Smooth muscle cell (in vitro differentiated cells): ENCODE results near the gene POLR3H. TPM values are rescaled to one million over a fixed set of nuclear protein-coding genes. Genes with fewer than 3 reads are reported as not detected.

ENCODE experiments used
- DNase-seq: peaks from one replicate; lab custom pipeline; 2025; ENCODE audit not compliant: unreplicated experiment; lab: John Stamatoyannopoulos, UW
- H2AFZ ChIP-seq: fragments of 200-600 bp; sonication (generic); 2 replicates; pipeline ENCODE4 v1.6.0; 2016; ENCODE audit warnings: antibody characterized with exemption, low read depth, mild to moderate bottlenecking
- H3F3A ChIP-seq: fragments of 200-600 bp; sonication (generic); 2 replicates; pipeline ENCODE4 v1.6.0; 2017; ENCODE audit warnings: antibody characterized with exemption, low read depth
- H3K27ac ChIP-seq: fragments of 200-600 bp; sonication (generic); 2 replicates; pipeline ENCODE4 v1.5.1; 2016; ENCODE audit warnings: low read depth, mild to moderate bottlenecking
- H3K27me3 ChIP-seq: fragments of 200-600 bp; sonication (generic); 2 replicates; pipeline ENCODE4 v1.6.1; 2016; ENCODE audit warnings: low read depth, mild to moderate bottlenecking
- H3K36me3 ChIP-seq: fragments of 200-600 bp; sonication (generic); 2 replicates; pipeline ENCODE4 v1.5.1; 2016; ENCODE audit warnings: low read depth
- H3K4me1 ChIP-seq: fragments of 200-600 bp; sonication (generic); 2 replicates; pipeline ENCODE4 v1.5.1; 2016; ENCODE audit warnings: low read depth
- H3K4me2 ChIP-seq: fragments of 200-600 bp; sonication (generic); 2 replicates; pipeline ENCODE4 v1.6.0; 2016; ENCODE audit warnings: mild to moderate bottlenecking
- H3K4me3 ChIP-seq: fragments of 200-600 bp; sonication (generic); 2 replicates; pipeline ENCODE4 v1.5.1; 2016; ENCODE audit warnings: mild to moderate bottlenecking
- H3K79me2 ChIP-seq: fragments of 200-600 bp; sonication (generic); 2 replicates; pipeline ENCODE4 v1.6.0; 2016; ENCODE audit warnings: low read depth, mild to moderate bottlenecking
- H3K9ac ChIP-seq: fragments of 200-600 bp; sonication (generic); 2 replicates; pipeline ENCODE4 v1.6.0; 2016; ENCODE audit warnings: low read depth
- H3K9me3 ChIP-seq: fragments of 200-600 bp; sonication (generic); replicated peaks from 2 replicates; pipeline ENCODE4 v1.5.1; 2016; ENCODE audit warnings: low read depth
- H4K20me1 ChIP-seq: fragments of 200-600 bp; sonication (generic); 2 replicates; pipeline ENCODE4 v1.6.0; 2016; ENCODE audit warnings: low read depth
- WGBS: methylation state at CpG from one replicate; pipeline ENCODE4 v1.1.7; 2016; ENCODE audit warnings: low lambda C conversion rate; 5-methylcytosine and 5-hydroxymethylcytosine counted together
- polyA plus RNA-seq: library from polyadenylated mRNA; unstranded; fragments of >200 nt; fragmentation: Nextera tagmentation; extraction: Ambion mirVana; gene quantifications from 2 replicates; pipeline ENCODE4 v1.2.1, GENCODE V29; 2016
- total RNA-seq: library from RNA; depleted of rRNA; stranded (reverse); fragments of >200 nt; gene quantifications from 2 replicates; pipeline ENCODE4 v1.2.3, GENCODE V29; 2014
- TF ChIP-seq, protein P1 (sequence below): fragments of 200-600 bp; sonication (generic); IDR thresholded peaks from 2 replicates; pipeline ENCODE4 v1.5.1; 2017; ENCODE audit warnings: borderline replicate concordance, mild to moderate bottlenecking, antibody characterized with exemption; ENCODE audit not compliant: insufficient read depth, poor library complexity, severe bottlenecking

POLR3H gene
- total and polyA plus RNA-seq, 2 experiments from 2014 or later = 12.1 to 20.3 TPM

DNA sequence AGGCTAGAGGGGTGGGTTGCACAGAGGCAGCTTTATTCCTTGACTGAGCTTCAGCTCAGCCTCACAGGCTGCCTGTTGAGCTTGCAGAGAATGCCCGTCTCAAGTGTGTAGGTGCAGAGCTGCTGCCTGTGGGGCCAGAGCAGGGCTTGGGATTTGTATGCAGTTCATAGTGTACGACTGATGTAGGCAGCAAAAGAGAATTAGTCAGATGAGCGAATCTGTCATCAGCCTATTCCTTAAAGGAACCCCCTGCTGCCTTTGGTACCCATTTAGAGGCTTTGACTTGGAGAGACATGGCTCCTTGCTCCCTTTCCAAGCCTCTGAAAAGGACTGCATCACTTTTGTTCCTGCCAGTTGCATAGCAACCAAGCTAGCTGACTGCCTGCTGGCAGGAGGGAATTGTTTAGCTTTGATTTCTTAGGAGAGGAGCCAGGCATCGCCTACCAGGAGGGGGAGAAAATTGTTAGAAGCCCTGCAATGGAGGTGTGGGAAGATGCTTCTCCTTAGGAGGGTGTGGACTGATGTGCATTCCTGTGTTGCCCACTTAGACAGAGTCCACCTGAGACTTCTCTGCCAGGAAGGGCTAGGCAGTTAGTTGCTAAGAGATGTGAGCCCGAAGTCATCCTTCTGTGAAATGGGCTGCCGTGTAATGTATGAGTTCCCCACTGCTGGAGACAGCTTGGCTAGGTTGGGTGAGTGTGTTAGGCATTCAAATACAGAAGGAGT, 64.4 kb downstream of the POLR3H start:
- Histone ChIP-seq H3F3A (peaks cover 18% of the 10 kb centered on the region), H3K9me3 (no peaks in the 10 kb centered on the region), H3K27me3 (no peaks in the 10 kb centered on the region), H3K4me3 (no peak overlapping the region), H2AFZ (no peak overlapping the region), H3K27ac (peak overlapping the region; percentile 28), H4K20me1 (peaks cover 100% of the 10 kb centered on the region), H3K4me1 (peaks cover 32% of the 10 kb centered on the region), H3K9ac (no peak overlapping the region), H3K79me2 (peaks cover 81% of the 10 kb centered on the region), H3K4me2 (no peak overlapping the region), H3K36me3 (no peaks in the 10 kb centered on the region)
- WGBS = 71% methylated on average over 6 of the region's 6 CpGs
- DNase-seq = no peak
- TF ChIP-seq, protein P1, sequence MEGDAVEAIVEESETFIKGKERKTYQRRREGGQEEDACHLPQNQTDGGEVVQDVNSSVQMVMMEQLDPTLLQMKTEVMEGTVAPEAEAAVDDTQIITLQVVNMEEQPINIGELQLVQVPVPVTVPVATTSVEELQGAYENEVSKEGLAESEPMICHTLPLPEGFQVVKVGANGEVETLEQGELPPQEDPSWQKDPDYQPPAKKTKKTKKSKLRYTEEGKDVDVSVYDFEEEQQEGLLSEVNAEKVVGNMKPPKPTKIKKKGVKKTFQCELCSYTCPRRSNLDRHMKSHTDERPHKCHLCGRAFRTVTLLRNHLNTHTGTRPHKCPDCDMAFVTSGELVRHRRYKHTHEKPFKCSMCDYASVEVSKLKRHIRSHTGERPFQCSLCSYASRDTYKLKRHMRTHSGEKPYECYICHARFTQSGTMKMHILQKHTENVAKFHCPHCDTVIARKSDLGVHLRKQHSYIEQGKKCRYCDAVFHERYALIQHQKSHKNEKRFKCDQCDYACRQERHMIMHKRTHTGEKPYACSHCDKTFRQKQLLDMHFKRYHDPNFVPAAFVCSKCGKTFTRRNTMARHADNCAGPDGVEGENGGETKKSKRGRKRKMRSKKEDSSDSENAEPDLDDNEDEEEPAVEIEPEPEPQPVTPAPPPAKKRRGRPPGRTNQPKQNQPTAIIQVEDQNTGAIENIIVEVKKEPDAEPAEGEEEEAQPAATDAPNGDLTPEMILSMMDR = no peak

DNA sequence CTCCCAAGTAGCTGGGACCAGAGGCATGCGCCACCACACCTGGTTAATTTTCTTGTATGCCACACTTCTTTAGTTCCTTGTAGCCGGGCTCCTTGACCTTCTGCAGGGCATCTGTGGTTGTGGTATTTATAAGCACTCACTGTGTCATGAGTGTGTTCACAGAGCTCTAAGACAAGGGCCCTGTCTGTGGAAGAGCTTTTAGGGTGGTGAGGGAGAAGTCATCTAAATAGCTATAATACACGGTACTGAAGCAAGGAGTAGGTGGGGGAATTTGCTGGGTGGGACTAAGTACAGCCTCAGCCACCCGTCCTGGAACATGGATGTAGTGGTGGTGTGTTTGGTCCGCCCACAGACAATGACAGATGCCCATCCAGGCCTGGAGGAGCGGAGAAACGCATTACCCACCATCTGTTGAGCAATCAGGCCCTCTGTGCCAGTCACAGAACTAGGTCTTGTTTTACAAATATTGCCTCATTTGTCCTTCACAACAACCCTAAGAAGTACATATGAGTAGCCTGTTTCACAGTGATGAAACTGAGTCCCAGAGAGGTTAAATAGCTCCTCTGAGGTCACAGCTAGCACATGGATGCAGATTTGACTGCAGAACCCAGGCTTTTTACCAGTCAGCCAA, 65.3 kb downstream of the POLR3H start:
- no peak for DNase-seq
- Histone ChIP-seq H3K27ac (peak overlapping the region; percentile 28), H3F3A (peaks cover 18% of the 10 kb centered on the region), H3K4me3 (no peak overlapping the region), H3K27me3 (no peaks in the 10 kb centered on the region), H3K4me2 (no peak overlapping the region), H3K9me3 (no peaks in the 10 kb centered on the region), H2AFZ (no peak overlapping the region), H3K36me3 (no peaks in the 10 kb centered on the region), H4K20me1 (peaks cover 96% of the 10 kb centered on the region), H3K4me1 (peaks cover 32% of the 10 kb centered on the region), H3K79me2 (peaks cover 78% of the 10 kb centered on the region), H3K9ac (no peak overlapping the region)
- TF ChIP-seq, protein P1 = no peak
- WGBS = 69% methylated on average over 7 of the region's 7 CpGs

DNA sequence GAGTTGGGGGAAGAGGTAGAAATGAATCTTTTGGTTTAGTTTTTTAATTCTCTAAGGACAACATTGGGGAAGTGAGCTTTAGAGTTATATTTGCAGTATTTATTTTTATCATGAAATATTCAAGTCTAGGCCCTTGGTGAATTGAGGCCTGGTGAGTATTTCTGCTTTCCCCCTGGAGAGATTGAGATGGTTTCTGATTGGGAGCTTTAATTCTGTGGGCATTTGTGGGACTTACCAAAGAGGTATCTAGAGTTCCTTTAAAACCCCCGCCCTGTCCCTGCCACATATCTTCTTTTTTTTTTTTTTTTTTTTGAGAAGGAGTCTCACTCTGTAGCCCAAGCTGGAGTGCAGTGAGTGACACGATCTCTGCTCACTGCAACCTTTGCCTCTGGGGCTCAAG, 65.8 kb downstream of the POLR3H start:
- peaks cover 14% of the 10 kb centered on the region for H3F3A ChIP-seq
- 95% methylated on average over 1 of the region's 2 CpGs for WGBS
- TF ChIP-seq, protein P1 = no peak
- no peak overlapping the region for H3K4me3 ChIP-seq
- H3K9ac ChIP-seq = no peak overlapping the region
- DNase-seq = no peak
- H3K79me2 ChIP-seq = peaks cover 79% of the 10 kb centered on the region
- no peak overlapping the region for H3K4me2 ChIP-seq
- no peaks in the 10 kb centered on the region for H3K36me3 ChIP-seq
- no peak overlapping the region for H2AFZ ChIP-seq
- H4K20me1 ChIP-seq = peaks cover 96% of the 10 kb centered on the region
- no peak overlapping the region for H3K27ac ChIP-seq
- peaks cover 32% of the 10 kb centered on the region for H3K4me1 ChIP-seq
- no peaks in the 10 kb centered on the region for H3K9me3 ChIP-seq
- H3K27me3 ChIP-seq = no peaks in the 10 kb centered on the region

Other genes starting within 250 kb of the POLR3H start
- 20.3 and 20.6 TPM in 2 replicates for gene ZC3H7B, start 242.9 kb downstream of the POLR3H start, total RNA-seq
- gene ZC3H7B, start 242.9 kb downstream of the POLR3H start, polyA plus RNA-seq = 3.7 and 5.5 TPM in 2 replicates
- gene TEF, start 162.5 kb downstream of the POLR3H start, total RNA-seq = 6.4 and 7.7 TPM in 2 replicates
- gene TEF, start 162.5 kb downstream of the POLR3H start, polyA plus RNA-seq = 7.6 and 9.0 TPM in 2 replicates
- 17.9 and 19.7 TPM in 2 replicates for gene TOB2, start 97.7 kb downstream of the POLR3H start, total RNA-seq
- 25.6 and 27.0 TPM in 2 replicates for gene TOB2, start 97.7 kb downstream of the POLR3H start, polyA plus RNA-seq
- 28.3 and 42.7 TPM in 2 replicates for gene PHF5A, start 75.8 kb downstream of the POLR3H start, total RNA-seq
- 19.4 and 24.2 TPM in 2 replicates for gene PHF5A, start 75.8 kb downstream of the POLR3H start, polyA plus RNA-seq
- gene ACO2, start 75.4 kb downstream of the POLR3H start, total RNA-seq = 33.0 and 33.4 TPM in 2 replicates
- gene ACO2, start 75.4 kb downstream of the POLR3H start, polyA plus RNA-seq = 72.1 and 85.5 TPM in 2 replicates
- gene CSDC2, start 16.5 kb upstream of the POLR3H start, total RNA-seq = 2.9 and 3.1 TPM in 2 replicates
- 5.9 and 9.1 TPM in 2 replicates for gene CSDC2, start 16.5 kb upstream of the POLR3H start, polyA plus RNA-seq
- gene PMM1, start 45.4 kb upstream of the POLR3H start, total RNA-seq = 19.5 and 24.7 TPM in 2 replicates
- 71.9 and 87.3 TPM in 2 replicates for gene PMM1, start 45.4 kb upstream of the POLR3H start, polyA plus RNA-seq
- gene DESI1, start 76.6 kb upstream of the POLR3H start, total RNA-seq = 12.0 and 16.9 TPM in 2 replicates
- gene DESI1, start 76.6 kb upstream of the POLR3H start, polyA plus RNA-seq = 14.3 and 17.6 TPM in 2 replicates
- 186 and 200 TPM in 2 replicates for gene XRCC6, start 76.8 kb upstream of the POLR3H start, total RNA-seq
- gene XRCC6, start 76.8 kb upstream of the POLR3H start, polyA plus RNA-seq = 255 and 264 TPM in 2 replicates
- gene SNU13, start 144.4 kb upstream of the POLR3H start, total RNA-seq = 98.2 and 142 TPM in 2 replicates
- 239 and 250 TPM in 2 replicates for gene SNU13, start 144.4 kb upstream of the POLR3H start, polyA plus RNA-seq
- 0.18 and 0.49 TPM in 2 replicates for gene MEI1, start 155.0 kb upstream of the POLR3H start, total RNA-seq
- gene MEI1, start 155.0 kb upstream of the POLR3H start, polyA plus RNA-seq = 2.6 and 3.2 TPM in 2 replicates